ENCODE results near the gene DOK3.

The DOK3 gene

DNA sequence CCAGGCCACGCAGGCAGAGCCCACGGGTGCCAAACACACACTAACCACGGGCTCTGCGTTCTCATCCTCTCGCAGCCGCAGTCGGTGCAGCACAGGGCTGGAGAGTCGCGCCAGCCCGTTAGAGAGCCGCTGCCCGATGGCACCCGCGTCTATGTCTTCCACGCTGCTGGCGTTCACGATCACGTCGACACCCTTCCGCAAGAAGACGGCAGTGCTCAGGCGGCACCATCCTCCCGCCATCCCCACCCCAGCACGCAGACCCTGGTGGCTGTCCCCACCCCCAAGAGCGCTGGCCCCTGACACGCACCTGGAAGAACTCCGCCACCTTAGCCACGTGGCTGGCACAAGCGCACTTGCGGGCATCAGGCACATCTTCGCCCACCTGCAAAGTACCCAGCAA is 42.2 kb downstream of the DOK3 start:
- no peak for DNase-seq (ENCODE audit: low read depth)

GRCh38 chr5:177466861-177467260 is 42.8 kb downstream of the DOK3 start:
- no peak for DNase-seq (ENCODE audit: low read depth)

GRCh38 chr5:177465044-177465443 is 44.6 kb downstream of the DOK3 start:
- DNase-seq (ENCODE audit: low read depth), result no peak

DNA sequence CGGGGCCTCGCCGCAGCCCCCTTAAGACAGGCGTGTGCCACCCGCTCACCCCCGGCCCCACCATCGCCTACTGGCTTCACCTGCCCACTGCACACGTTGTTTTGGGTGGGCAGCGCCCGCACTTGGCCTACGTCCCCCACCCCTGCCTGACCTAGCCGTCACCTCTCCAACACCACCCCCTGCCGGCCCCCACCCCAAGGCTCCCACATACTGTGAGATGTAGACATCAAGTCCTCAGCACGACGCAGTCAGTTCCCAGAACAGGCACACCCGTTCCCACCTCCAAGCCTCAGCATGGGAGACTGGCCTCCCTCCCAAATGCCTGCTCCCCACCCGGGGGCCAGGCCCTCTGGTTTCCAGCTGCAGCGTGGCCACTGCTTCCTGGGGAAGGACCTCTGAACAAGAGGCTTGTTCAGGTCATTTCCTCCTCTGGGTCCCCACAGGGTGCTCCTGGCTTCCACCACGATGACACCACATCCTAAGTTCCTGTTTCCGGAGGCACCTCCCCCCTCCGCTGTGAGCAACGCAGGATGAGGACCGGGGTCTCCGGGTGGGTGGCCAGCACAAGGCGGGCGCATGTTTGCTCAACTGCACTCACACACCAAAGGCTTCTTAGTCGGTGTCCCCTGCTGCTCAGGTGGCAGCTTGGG is 47.5 kb downstream of the DOK3 start:
- DNase-seq (ENCODE audit: low read depth), result no peak

- DNase-seq (ENCODE audit: low read depth), result no peak
Observed at GRCh38 chr5:177459819-177460628, 49.6 kb downstream of the DOK3 start.

DNA sequence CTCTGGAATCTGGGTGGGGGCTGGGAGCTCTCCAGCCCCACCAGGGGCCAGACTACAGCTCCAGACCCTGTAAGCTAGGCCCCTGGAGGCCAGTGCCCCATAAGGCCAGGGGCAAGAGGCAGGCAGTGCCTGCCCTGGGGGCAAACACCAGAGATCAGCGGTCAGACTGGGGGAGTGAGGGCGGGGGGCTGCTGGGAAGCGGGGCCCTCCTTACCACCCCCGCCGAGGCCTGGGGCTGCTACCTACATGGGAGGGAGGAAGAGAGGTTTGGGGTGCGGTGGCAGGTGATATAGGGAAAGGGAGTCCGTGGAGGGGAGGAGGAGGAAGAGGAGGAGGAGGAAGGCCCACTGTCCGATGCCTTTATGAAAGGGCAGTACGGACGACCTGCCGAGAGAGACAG is 50.3 kb downstream of the DOK3 start:
- no peak for DNase-seq (ENCODE audit: low read depth)

DNA sequence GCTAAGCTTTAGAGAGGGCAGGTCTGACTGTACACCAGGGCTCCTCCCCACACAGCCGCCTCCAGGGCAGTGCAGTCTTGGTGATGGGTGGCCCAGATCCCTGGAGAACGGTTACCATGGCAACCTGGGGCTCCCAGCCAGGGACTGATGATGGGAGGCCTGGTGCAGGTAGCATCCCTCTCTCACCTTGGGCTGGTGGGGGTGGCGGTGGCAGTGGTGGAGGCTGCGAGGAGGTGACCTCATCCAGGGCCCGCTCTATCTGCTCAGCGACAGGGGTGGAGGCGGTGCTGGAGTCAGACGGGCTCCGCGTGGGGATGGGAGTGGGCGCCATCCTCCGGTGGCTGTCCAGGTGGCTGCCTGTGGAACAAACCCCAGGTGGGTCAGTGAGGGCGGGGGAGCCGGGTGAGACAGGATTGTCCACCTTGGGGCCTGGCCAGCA is 50.7 kb downstream of the DOK3 start:
- no peak for DNase-seq (ENCODE audit: low read depth)

GRCh38 chr5:177457852-177458681 is 51.6 kb downstream of the DOK3 start:
- no peak for DNase-seq (ENCODE audit: low read depth)

GRCh38 chr5:177456976-177457851 is 52.4 kb downstream of the DOK3 start:
- no peak for DNase-seq (ENCODE audit: low read depth)

- no peak for DNase-seq (ENCODE audit: low read depth)
Observed at GRCh38 chr5:177456591-177456964, 53.0 kb downstream of the DOK3 start.

DNA sequence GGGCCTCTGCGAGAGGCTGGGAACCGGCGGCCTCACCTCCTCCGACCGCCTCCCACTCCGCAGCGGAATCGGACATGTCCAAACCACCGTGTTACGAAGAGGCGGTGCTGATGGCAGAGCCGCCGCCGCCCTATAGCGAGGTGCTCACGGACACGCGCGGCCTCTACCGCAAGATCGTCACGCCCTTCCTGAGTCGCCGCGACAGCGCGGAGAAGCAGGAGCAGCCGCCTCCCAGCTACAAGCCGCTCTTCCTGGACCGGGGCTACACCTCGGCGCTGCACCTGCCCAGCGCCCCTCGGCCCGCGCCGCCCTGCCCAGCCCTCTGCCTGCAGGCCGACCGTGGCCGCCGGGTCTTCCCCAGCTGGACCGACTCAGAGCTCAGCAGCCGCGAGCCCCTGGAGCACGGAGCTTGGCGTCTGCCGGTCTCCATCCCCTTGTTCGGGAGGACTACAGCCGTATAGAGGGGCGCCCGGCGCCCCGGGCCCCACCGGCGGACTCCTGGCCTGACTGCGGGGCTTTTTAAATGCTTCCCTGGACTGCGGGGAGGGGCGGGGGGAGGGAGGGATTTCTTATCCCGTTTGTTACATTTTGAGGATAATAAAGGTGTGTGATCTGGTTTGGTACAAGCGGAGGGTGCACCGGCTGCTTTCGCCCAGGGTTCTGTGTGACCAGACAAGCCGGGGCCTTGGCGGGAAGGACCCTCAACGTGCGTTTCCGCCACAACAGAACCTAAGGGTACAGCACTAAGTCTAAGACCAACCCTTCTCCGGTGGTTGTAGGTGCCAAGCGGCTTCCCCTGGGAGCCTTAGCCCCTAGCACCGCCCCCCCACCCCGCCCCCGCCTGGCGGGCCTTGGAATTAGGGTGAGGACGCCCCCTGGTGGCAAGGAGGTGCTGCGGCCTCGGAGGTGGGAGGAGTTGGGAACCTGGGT is 53.7 kb downstream of the DOK3 start:
- DNase-seq (ENCODE audit: low read depth), result peak; percentile 89

GRCh38 chr5:177455036-177455660 is 54.5 kb downstream of the DOK3 start:
- peak; percentile 85 for DNase-seq (ENCODE audit: low read depth)

DNA sequence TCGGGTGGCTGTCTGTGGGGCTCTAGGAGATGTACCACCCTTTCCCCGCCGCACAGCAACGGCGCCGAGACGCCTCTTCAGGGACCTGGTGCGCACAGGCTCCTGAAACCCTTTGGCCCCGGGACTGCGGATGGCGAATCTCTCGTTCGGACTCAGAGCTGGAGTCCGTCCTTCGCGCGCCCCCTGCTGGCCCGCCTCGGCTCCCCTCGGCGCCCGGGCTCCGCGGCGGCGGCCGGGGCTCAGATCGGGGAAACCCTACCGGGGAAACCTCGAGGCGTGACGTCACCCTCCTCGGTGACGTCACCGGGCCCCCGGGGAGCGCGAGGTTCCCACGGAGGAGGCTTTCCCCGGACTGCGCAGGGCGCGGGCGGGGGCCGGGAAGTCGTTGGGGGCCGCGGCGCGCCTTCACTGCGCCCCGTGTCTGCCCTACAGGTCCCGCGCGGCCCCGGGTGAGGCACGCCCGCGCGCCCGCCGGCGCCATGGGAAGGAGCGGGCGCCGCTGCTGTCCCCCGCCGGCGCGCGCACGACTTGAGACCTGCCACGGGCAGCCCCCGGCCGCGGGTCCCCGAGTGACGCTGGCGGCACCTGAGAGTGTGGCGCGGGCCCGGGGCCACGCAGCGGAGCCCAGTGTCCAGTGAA is 55.1 kb downstream of the DOK3 start:
- peak; percentile 92 for DNase-seq (ENCODE audit: low read depth)

- DNase-seq (ENCODE audit: low read depth), result no peak
Observed at GRCh38 chr5:177453852-177454396, 55.7 kb downstream of the DOK3 start.

- no peak for DNase-seq (ENCODE audit: low read depth)
Observed at GRCh38 chr5:177452688-177453638, 56.7 kb downstream of the DOK3 start.

All from stimulated activated CD8-positive, alpha-beta memory T cell treated with anti-CD3 and anti-CD28 coated beads, Interleukin-12 subunit alpha, Interleukin-12 subunit beta, amount 100 ng/mL, for 4 hours (primary cell).